HG03575 (cell line): ENCODE results near the gene ERCC4.
"Not testable (repeated sequence)": the region's sequence is repeated elsewhere in the genome, so short reads cannot be mapped to it uniquely, and the experiment has no call there.

Experiments used
- ATAC-seq: cut with Tn5 transposase; IDR thresholded peaks from one replicate; pipeline ENCODE4 v1.9.1; 2021; ENCODE audit not compliant: unreplicated experiment, insufficient number of reproducible peaks, low FRiP score; ENCODE audit errors: extremely low read depth

Gene ERCC4

GRCh38 chr16:13919683-13920509, at the start of gene ERCC4:
ERCC4 (plus strand) TSS chr16:13920154; CDS start chr16:13920166, 12 bp downstream.
- peak; percentile 90 for ATAC-seq

GRCh38 chr16:13873835-13874438, 46.0 kb upstream of the ERCC4 start:
- ATAC-seq, result no peak

GRCh38 chr16:13875614-13876284, 44.2 kb upstream of the ERCC4 start:
- no peak for ATAC-seq

GRCh38 chr16:13883276-13883675, 36.7 kb upstream of the ERCC4 start:
- ATAC-seq, result no peak

- ATAC-seq, result no peak
These were observed 36.1 kb upstream of the ERCC4 start for GRCh38 chr16:13883881-13884280.

GRCh38 chr16:13885700-13886099, 34.3 kb upstream of the ERCC4 start:
- ATAC-seq, result no peak

- ATAC-seq, result no peak
These were observed 33.3 kb upstream of the ERCC4 start for GRCh38 chr16:13886608-13887007.

GRCh38 chr16:13889323-13889722, 30.6 kb upstream of the ERCC4 start:
- ATAC-seq, result not testable (repeated sequence)

- no peak for ATAC-seq
These were observed 27.7 kb upstream of the ERCC4 start for GRCh38 chr16:13892301-13892700.

- ATAC-seq, result no peak
These were observed 24.4 kb upstream of the ERCC4 start for GRCh38 chr16:13895516-13895915.

- no peak for ATAC-seq
These were observed 23.3 kb upstream of the ERCC4 start for GRCh38 chr16:13896543-13897182.

- ATAC-seq, result no peak
These were observed 22.1 kb upstream of the ERCC4 start for GRCh38 chr16:13897806-13898205.

GRCh38 chr16:13898233-13898632, 21.7 kb upstream of the ERCC4 start:
- no peak for ATAC-seq

GRCh38 chr16:13902052-13902451, 17.9 kb upstream of the ERCC4 start:
- no peak for ATAC-seq

- ATAC-seq, result no peak
These were observed 17.3 kb upstream of the ERCC4 start for GRCh38 chr16:13902677-13903076.

- no peak for ATAC-seq
These were observed 15.7 kb upstream of the ERCC4 start for GRCh38 chr16:13904179-13904691.

- not testable (repeated sequence) for ATAC-seq
These were observed 15.1 kb upstream of the ERCC4 start for GRCh38 chr16:13904822-13905221.

- ATAC-seq, result no peak
These were observed 13.5 kb upstream of the ERCC4 start for GRCh38 chr16:13906168-13907089.
